HG02678 (cell line): ENCODE measurements around the gene DMWD.
"Not testable (repeated sequence)": the region's sequence is repeated elsewhere in the genome, so short reads cannot be mapped to it uniquely, and the experiment has no call there.

Experiments
- ATAC-seq: cut with Tn5 transposase; IDR thresholded peaks from one replicate; pipeline ENCODE4 v1.9.1; 2021; ENCODE audit warnings: mild to moderate bottlenecking, moderate library complexity; ENCODE audit not compliant: unreplicated experiment

DMWD gene

GRCh38 chr19:45753548-45753947 lies 39.1 kb downstream of the DMWD start:
- ATAC-seq, result no peak

- no peak for ATAC-seq
These were observed 40.0 kb downstream of the DMWD start for GRCh38 chr19:45752639-45753038.

GRCh38 chr19:45751483-45751882 lies 41.2 kb downstream of the DMWD start:
- ATAC-seq, result not testable (repeated sequence)

GRCh38 chr19:45747513-45747912 lies 45.1 kb downstream of the DMWD start:
- ATAC-seq, result no peak

GRCh38 chr19:45746866-45747265 lies 45.8 kb downstream of the DMWD start:
- ATAC-seq, result no peak

GRCh38 chr19:45745606-45746005 lies 47.0 kb downstream of the DMWD start:
- no peak for ATAC-seq

GRCh38 chr19:45742969-45743368 lies 49.7 kb downstream of the DMWD start:
- ATAC-seq, result no peak

- ATAC-seq, result no peak
These were observed 52.9 kb downstream of the DMWD start for GRCh38 chr19:45739498-45740439.

GRCh38 chr19:45733160-45733810 lies 59.4 kb downstream of the DMWD start, which contains the start of gene MEIOSIN:
Gene MEIOSIN, plus strand, starts transcription at chr19:45733439. Its CDS starts 1,938 bp downstream, at chr19:45735377.
- no peak for ATAC-seq
